ENCODE results near the gene PRSS50. TPM values are rescaled to one million over a fixed set of nuclear protein-coding genes. Genes with fewer than 3 reads are reported as not detected.

PRSS50 gene
- total RNA-seq, 1 donor from 2014 or later, result 1.2 TPM

DNA sequence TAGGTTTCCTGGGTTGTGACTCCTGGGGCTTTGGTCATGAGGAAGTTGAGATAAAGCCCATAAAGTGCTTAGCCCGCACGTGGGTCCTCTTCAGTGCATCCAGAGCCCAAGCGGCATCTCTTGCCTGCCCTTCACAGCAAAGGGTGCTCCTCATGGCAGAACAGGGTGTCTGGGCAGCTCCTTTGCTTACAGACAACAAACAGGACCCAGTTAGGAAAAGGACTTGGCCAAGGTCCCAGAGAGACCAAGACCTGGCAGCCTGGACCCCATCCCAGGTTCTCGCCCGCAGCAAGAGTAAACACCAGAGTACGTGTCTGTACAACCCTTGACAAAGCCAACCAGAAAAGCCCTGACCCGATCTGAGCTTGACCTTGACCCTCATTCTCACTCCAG lies 51.2 kb downstream of the PRSS50 start:
- DNase-seq (ENCODE audit: extremely low spot score, unreplicated experiment), result no peak
- TF ChIP-seq, protein P1, sequence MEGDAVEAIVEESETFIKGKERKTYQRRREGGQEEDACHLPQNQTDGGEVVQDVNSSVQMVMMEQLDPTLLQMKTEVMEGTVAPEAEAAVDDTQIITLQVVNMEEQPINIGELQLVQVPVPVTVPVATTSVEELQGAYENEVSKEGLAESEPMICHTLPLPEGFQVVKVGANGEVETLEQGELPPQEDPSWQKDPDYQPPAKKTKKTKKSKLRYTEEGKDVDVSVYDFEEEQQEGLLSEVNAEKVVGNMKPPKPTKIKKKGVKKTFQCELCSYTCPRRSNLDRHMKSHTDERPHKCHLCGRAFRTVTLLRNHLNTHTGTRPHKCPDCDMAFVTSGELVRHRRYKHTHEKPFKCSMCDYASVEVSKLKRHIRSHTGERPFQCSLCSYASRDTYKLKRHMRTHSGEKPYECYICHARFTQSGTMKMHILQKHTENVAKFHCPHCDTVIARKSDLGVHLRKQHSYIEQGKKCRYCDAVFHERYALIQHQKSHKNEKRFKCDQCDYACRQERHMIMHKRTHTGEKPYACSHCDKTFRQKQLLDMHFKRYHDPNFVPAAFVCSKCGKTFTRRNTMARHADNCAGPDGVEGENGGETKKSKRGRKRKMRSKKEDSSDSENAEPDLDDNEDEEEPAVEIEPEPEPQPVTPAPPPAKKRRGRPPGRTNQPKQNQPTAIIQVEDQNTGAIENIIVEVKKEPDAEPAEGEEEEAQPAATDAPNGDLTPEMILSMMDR (conservative IDR thresholded peaks at IDR 0.05), result no peak
- H3K27me3 Mint-ChIP-seq, result peaks cover 3% of the 10 kb centered on the region

GRCh38 chr3:46665763-46666452 lies 51.8 kb downstream of the PRSS50 start:
- DNase-seq (ENCODE audit: extremely low spot score, unreplicated experiment), result no peak
- Mint-ChIP-seq H3K27me3 (peaks cover 3% of the 10 kb centered on the region), H3K27ac (no peak overlapping the region), H3K4me3 (no peak overlapping the region), H3K36me3 (no peaks in the 10 kb centered on the region), H3K4me1 (ENCODE audit: unreplicated experiment) (peaks cover 26% of the 10 kb centered on the region), H3K9me3 (no peaks in the 10 kb centered on the region)
- TF ChIP-seq, protein P1 (conservative IDR thresholded peaks at IDR 0.05), result no peak

More for the DNA sequence above, 51.2 kb downstream of the PRSS50 start:
- Mint-ChIP-seq H3K4me1 (ENCODE audit: unreplicated experiment) (peaks cover 26% of the 10 kb centered on the region), H3K4me3 (no peak overlapping the region), H3K9me3 (no peaks in the 10 kb centered on the region), H3K27ac (no peak overlapping the region), H3K36me3 (no peaks in the 10 kb centered on the region)

DNA sequence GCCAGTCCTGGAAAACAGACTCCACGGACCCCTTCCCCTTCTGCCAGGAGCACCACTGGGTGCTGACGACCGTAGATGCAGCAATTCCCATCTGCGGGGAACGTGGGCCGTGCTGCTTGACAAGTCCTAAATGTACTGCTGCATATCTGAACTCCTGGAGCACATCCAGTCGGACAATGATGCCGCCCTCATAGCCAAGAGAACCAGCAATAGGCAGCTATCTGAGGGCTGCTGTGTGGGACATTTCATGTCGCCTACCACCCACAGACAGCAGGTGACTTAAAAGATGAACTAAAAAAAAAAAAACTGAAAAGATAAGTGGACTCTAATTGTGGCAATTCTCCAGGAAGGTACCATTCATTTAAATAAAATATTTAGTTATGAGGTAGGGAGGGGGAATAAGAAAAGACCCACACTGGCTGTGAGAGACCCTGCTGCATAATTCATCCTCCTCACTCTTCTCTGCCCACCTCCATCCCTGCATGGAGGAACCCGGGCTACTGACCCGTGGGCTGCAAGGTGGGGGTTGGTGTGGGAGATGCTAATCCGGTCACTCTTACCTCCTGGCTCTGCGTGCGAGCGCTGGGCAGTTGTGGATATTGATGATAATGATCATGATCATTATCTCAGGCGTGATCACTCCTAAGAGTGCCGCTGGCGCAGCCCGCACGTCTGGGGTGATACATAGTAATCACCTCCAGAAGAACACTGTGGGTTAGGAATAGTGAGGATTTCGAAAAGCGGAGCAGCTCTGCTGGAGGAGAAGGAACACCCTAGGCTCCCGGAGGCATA lies 52.5 kb downstream of the PRSS50 start:
- TF ChIP-seq, protein P1 (conservative IDR thresholded peaks at IDR 0.05), result no peak
- Mint-ChIP-seq H3K9me3 (no peaks in the 10 kb centered on the region), H3K27ac (no peak overlapping the region), H3K36me3 (no peaks in the 10 kb centered on the region), H3K4me3 (no peak overlapping the region), H3K27me3 (peaks cover 3% of the 10 kb centered on the region), H3K4me1 (ENCODE audit: unreplicated experiment) (peaks cover 26% of the 10 kb centered on the region)
- DNase-seq (ENCODE audit: extremely low spot score, unreplicated experiment), result no peak

- peak; percentile 66 for DNase-seq (ENCODE audit: extremely low spot score, unreplicated experiment)
- peaks cover 3% of the 10 kb centered on the region for H3K27me3 Mint-ChIP-seq
- no peaks in the 10 kb centered on the region for H3K9me3 Mint-ChIP-seq
- no peaks in the 10 kb centered on the region for H3K36me3 Mint-ChIP-seq
- TF ChIP-seq, protein P1 (conservative IDR thresholded peaks at IDR 0.05), result no peak
- H3K4me1 Mint-ChIP-seq (ENCODE audit: unreplicated experiment), result peaks cover 33% of the 10 kb centered on the region
- peak overlapping the region; percentile 44 for H3K27ac Mint-ChIP-seq
- H3K4me3 Mint-ChIP-seq, result no peak overlapping the region
These were observed 53.3 kb downstream of the PRSS50 start for GRCh38 chr3:46664188-46664970.

DNA sequence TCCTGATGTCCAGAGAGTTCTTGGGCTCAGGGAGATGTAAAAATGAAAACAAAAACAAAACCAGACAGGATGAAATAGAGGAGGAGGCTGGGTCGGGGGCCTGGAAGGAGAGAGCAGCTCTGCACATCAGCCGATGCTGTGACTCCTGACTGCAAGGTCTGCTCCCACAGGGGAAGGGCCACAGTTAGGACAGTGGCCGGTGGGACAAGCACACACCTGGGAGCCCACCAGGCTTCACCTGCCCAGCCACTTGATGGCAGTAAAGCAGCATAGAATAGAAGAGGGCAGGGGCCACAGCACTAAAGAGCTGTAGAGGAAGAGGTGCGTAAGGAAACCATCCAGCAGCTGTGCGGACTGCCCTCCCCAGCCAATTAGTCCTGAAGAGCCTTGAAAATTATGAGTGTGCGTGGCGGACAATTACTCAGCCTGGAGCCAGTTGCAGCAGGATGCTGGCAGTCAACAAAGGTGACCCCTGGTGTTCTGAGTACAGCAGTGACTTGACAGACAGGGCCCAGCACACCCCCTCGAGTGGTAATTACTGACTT lies 54.0 kb downstream of the PRSS50 start:
- H3K27me3 Mint-ChIP-seq, result peaks cover 3% of the 10 kb centered on the region
- DNase-seq (ENCODE audit: extremely low spot score, unreplicated experiment), result no peak
- H3K4me3 Mint-ChIP-seq, result peak overlapping the region; percentile 61
- TF ChIP-seq, protein P1 (conservative IDR thresholded peaks at IDR 0.05), result peak; percentile 25
- no peaks in the 10 kb centered on the region for H3K9me3 Mint-ChIP-seq
- H3K36me3 Mint-ChIP-seq, result no peaks in the 10 kb centered on the region
- peaks cover 40% of the 10 kb centered on the region for H3K4me1 Mint-ChIP-seq (ENCODE audit: unreplicated experiment)
- peak overlapping the region; percentile 44 for H3K27ac Mint-ChIP-seq

Data from type B pancreatic cell (in vitro differentiated cells).